Tibial nerve (tissue), 4 donors: ENCODE data around the gene PTBP3.

Source experiments
- EP300 ChIP-seq, 2 donors: sonication (generic); formaldehyde crosslinking; IDR thresholded peaks; one replicate each; pipeline ENCODE4 v1.6.1; 2017; ENCODE audit warnings: antibody characterized with exemption in 2 of 2, mild to moderate bottlenecking in 1 of 2
- POLR2A ChIP-seq, 2 donors: fragments of 450-650 bp; IDR thresholded peaks; one replicate each; pipeline ENCODE4 v1.6.1; 2017; ENCODE audit warnings: antibody characterized with exemption in 2 of 2, mild to moderate bottlenecking in 2 of 2, moderate library complexity in 2 of 2
- TF ChIP-seq, protein P1 (sequence below), 5 experiments: fragments of 200-600 bp in 3 of 5; fragments of 450-650 bp in 2 of 5; sonication (generic) in 3 of 5; IDR thresholded peaks; one replicate each; pipeline ENCODE4 v1.5.1; 2016 to 2019; ENCODE audit warnings: antibody characterized with exemption in 5 of 5, mild to moderate bottlenecking in 3 of 5, moderate library complexity in 2 of 5

DNA sequence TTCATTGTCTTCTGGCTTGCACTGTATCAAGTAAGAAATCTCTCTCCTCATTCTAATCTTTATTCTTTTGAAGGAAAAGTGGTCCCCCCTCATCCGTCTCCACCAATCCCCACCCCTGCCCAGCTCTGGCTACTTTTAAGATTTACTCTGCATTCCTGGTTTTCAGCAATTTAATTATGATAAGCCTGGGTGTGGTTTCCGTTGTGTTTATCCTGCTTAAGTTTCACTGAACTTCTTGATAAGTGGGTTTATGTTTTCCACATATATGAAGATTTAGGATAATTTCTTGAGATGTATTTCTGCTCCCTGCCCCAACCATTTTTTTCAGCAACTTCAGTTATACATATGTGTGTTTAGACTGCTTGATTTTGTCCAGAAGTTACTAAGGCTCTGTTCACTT, 46.5 kb downstream of the PTBP3 start:
- TF ChIP-seq, protein P1, sequence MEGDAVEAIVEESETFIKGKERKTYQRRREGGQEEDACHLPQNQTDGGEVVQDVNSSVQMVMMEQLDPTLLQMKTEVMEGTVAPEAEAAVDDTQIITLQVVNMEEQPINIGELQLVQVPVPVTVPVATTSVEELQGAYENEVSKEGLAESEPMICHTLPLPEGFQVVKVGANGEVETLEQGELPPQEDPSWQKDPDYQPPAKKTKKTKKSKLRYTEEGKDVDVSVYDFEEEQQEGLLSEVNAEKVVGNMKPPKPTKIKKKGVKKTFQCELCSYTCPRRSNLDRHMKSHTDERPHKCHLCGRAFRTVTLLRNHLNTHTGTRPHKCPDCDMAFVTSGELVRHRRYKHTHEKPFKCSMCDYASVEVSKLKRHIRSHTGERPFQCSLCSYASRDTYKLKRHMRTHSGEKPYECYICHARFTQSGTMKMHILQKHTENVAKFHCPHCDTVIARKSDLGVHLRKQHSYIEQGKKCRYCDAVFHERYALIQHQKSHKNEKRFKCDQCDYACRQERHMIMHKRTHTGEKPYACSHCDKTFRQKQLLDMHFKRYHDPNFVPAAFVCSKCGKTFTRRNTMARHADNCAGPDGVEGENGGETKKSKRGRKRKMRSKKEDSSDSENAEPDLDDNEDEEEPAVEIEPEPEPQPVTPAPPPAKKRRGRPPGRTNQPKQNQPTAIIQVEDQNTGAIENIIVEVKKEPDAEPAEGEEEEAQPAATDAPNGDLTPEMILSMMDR (IDR thresholded peaks at IDR 0.05): no peak
- TF ChIP-seq POLR2A (IDR thresholded peaks at IDR 0.05) (no peak), EP300 (IDR thresholded peaks at IDR 0.05) (no peak)
